OCI-LY1 (cell line): ENCODE results near the gene WBP2NL.

Experiments
- H2AFZ ChIP-seq: fragments of 200-600 bp; sonication (generic), shearing (Covaris generic); 2 replicates; pipeline ENCODE4 v1.6.0; 2014; ENCODE audit warnings: antibody characterized with exemption, mild to moderate bottlenecking, low read length
- H3F3A ChIP-seq: fragments of 200-600 bp; sonication (generic), shearing (Covaris generic); 2 replicates; pipeline ENCODE4 v1.6.0; 2014; ENCODE audit warnings: mild to moderate bottlenecking, antibody characterized with exemption, low read length, moderate library complexity; ENCODE audit not compliant: insufficient read depth
- H3K27ac ChIP-seq: fragments of 200-600 bp; sonication (generic); 2 replicates; pipeline ENCODE4 v1.5.1; 2014; ENCODE audit warnings: low read length, mixed run types, mild to moderate bottlenecking, low read depth; ENCODE audit not compliant: poor library complexity, severe bottlenecking
- H3K27me3 ChIP-seq: fragments of 200-600 bp; sonication (generic); 2 replicates; pipeline ENCODE4 v1.6.0; 2014; ENCODE audit warnings: antibody characterized with exemption, mild to moderate bottlenecking, low read length, moderate library complexity; ENCODE audit not compliant: insufficient read depth
- H3K36me3 ChIP-seq: fragments of 200-600 bp; sonication (generic); 2 replicates; pipeline ENCODE4 v1.6.1; 2014; ENCODE audit warnings: mild to moderate bottlenecking, antibody characterized with exemption, low read length, moderate library complexity, mixed read lengths; ENCODE audit not compliant: insufficient read depth
- H3K4me1 ChIP-seq: fragments of 200-600 bp; sonication (generic); 2 replicates; pipeline ENCODE4 v1.5.1; 2014; ENCODE audit warnings: mild to moderate bottlenecking, low read length, moderate library complexity; ENCODE audit not compliant: insufficient read depth, severe bottlenecking
- H3K4me2 ChIP-seq: fragments of 200-600 bp; sonication (generic), shearing (Covaris generic); 2 replicates; pipeline ENCODE4 v1.6.1; 2014; ENCODE audit warnings: low read length
- H3K4me3 ChIP-seq: fragments of 200-600 bp; sonication (generic); 2 replicates; pipeline ENCODE4 v1.5.1; 2014; ENCODE audit warnings: low read length, low read depth, mild to moderate bottlenecking, mixed read lengths; ENCODE audit not compliant: poor library complexity, severe bottlenecking
- H3K79me2 ChIP-seq: fragments of 200-600 bp; shearing (Covaris generic); 2 replicates; pipeline ENCODE4 v1.6.1; 2016; ENCODE audit warnings: mixed run types, low read length, mixed read lengths; ENCODE audit not compliant: insufficient read depth
- H3K9ac ChIP-seq: fragments of 200-600 bp; sonication (generic), shearing (Covaris generic); 2 replicates; pipeline ENCODE4 v1.6.1; 2014; ENCODE audit warnings: mild to moderate bottlenecking, low read length, mixed read lengths
- H3K9me2 ChIP-seq: fragments of 200-600 bp; sonication (generic), shearing (Covaris generic); 2 replicates; pipeline ENCODE4 v1.6.1; 2014; ENCODE audit warnings: low read depth, mild to moderate bottlenecking, low read length, mixed read lengths
- H3K9me3 ChIP-seq: fragments of 200-600 bp; shearing (Covaris generic); 2 replicates; pipeline ENCODE4 v1.6.1; 2014; ENCODE audit warnings: low read length, mixed read lengths
- H4K20me1 ChIP-seq: fragments of 200-600 bp; sonication (generic), shearing (Covaris generic); 2 replicates; pipeline ENCODE4 v1.6.0; 2016; ENCODE audit warnings: mild to moderate bottlenecking, low read length; ENCODE audit not compliant: insufficient read depth
- CTCF ChIP-seq: fragments of 200-600 bp; sonication (generic), shearing (Covaris generic); IDR thresholded peaks from 2 replicates; pipeline ENCODE4 v1.5.1; 2017; ENCODE audit warnings: mild to moderate bottlenecking, antibody characterized with exemption, low read length, moderate library complexity, mixed read lengths
- EZH2 ChIP-seq: fragments of 200-600 bp; sonication (generic), shearing (Covaris generic); IDR thresholded peaks from 2 replicates; pipeline ENCODE4 v1.8.0; 2017; ENCODE audit warnings: borderline replicate concordance, mixed run types, mild to moderate bottlenecking, antibody characterized with exemption, low read length, moderate library complexity, mixed read lengths

WBP2NL gene

GRCh38 chr22:42021571-42021970 is 23.0 kb downstream of the WBP2NL start:
- no peak for TF ChIP-seq EZH2
- TF ChIP-seq CTCF, result no peak
- H3K9me2 ChIP-seq, result no peaks in the 10 kb centered on the region

DNA sequence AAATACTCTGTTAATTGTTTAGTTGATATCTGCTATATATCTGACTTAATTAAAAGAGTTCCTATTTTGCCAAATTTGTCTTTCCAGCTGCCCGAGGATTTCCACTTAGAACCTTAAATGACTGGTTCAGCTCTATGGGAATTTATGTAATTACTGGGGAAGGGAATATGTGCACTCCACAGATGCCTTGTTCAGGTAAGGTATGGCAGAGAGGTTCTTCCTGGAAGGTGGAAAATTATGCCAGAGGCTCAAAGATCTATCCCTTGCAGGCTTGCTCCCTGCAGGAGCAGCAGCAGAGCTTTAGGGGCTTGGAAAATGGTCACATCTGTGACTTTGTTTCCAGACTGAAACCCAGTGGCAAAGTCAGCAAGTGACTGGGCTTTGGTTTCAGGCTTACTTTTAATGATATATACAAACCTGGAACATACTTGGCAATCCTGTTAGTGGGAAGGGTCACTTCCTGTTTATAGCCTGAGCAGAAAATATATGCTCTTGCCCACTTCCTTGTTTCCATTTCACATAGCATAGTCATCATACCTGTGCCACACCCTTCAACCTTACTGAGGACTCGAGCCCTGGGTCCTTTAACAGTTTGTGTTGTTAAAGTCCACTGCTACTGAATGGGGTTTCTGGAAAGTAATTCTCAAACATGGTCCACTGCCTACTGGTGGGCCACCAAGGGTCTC is 23.7 kb downstream of the WBP2NL start:
- Histone ChIP-seq H3K9ac (no peak overlapping the region), H3K27me3 (no peaks in the 10 kb centered on the region), H2AFZ (0 out of 2 replicates have a peak overlapping the region, but pooled peaks have one; percentile 74), H3K36me3 (no peaks in the 10 kb centered on the region), H3F3A (no peaks in the 10 kb centered on the region), H4K20me1 (no peaks in the 10 kb centered on the region), H3K4me1 (peaks cover 4% of the 10 kb centered on the region), H3K9me3 (no peaks in the 10 kb centered on the region), H3K79me2 (no peaks in the 10 kb centered on the region), H3K4me2 (no peak overlapping the region), H3K4me3 (no peak overlapping the region), H3K9me2 (no peaks in the 10 kb centered on the region), H3K27ac (no peak overlapping the region)
- TF ChIP-seq CTCF, result no peak
- no peak for TF ChIP-seq EZH2

More at GRCh38 chr22:42021571-42021970, 23.0 kb downstream of the WBP2NL start:
- H3K4me1 ChIP-seq, result peaks cover 4% of the 10 kb centered on the region
- no peak overlapping the region for H3K4me3 ChIP-seq
- no peak overlapping the region for H3K27ac ChIP-seq
- H3K27me3 ChIP-seq, result no peaks in the 10 kb centered on the region
- no peak overlapping the region for H2AFZ ChIP-seq
- no peaks in the 10 kb centered on the region for H4K20me1 ChIP-seq
- no peaks in the 10 kb centered on the region for H3K36me3 ChIP-seq
- no peak overlapping the region for H3K9ac ChIP-seq
- H3K79me2 ChIP-seq, result no peaks in the 10 kb centered on the region
- H3F3A ChIP-seq, result no peaks in the 10 kb centered on the region
- no peaks in the 10 kb centered on the region for H3K9me3 ChIP-seq
- H3K4me2 ChIP-seq, result no peak overlapping the region

GRCh38 chr22:42025421-42025820 is 26.8 kb downstream of the WBP2NL start:
- H3K9me3 ChIP-seq, result peaks cover 4% of the 10 kb centered on the region; the same call in 1 of the 2 replicates
- H3K4me2 ChIP-seq, result no peak overlapping the region
- no peak overlapping the region for H3K4me3 ChIP-seq
- H2AFZ ChIP-seq, result no peak overlapping the region
- no peaks in the 10 kb centered on the region for H4K20me1 ChIP-seq
- H3K9me2 ChIP-seq, result no peaks in the 10 kb centered on the region
- H3F3A ChIP-seq, result no peaks in the 10 kb centered on the region
- no peaks in the 10 kb centered on the region for H3K36me3 ChIP-seq
- no peak overlapping the region for H3K9ac ChIP-seq
- TF ChIP-seq CTCF, result no peak
- TF ChIP-seq EZH2, result no peak
- no peak overlapping the region for H3K27ac ChIP-seq
- H3K27me3 ChIP-seq, result no peaks in the 10 kb centered on the region
- peaks cover 4% of the 10 kb centered on the region for H3K4me1 ChIP-seq
- no peaks in the 10 kb centered on the region for H3K79me2 ChIP-seq
